AML-193 (cell line): ENCODE measurements around the gene ALKBH2.
A peak's percentile ranks its signal among the peaks of the same experiment; 100 is the strongest.

ENCODE experiments used
- DNase-seq, 2 experiments: peaks; one replicate each; lab custom pipeline; 2025; lab: John Stamatoyannopoulos, UW

Gene ALKBH2

DNA sequence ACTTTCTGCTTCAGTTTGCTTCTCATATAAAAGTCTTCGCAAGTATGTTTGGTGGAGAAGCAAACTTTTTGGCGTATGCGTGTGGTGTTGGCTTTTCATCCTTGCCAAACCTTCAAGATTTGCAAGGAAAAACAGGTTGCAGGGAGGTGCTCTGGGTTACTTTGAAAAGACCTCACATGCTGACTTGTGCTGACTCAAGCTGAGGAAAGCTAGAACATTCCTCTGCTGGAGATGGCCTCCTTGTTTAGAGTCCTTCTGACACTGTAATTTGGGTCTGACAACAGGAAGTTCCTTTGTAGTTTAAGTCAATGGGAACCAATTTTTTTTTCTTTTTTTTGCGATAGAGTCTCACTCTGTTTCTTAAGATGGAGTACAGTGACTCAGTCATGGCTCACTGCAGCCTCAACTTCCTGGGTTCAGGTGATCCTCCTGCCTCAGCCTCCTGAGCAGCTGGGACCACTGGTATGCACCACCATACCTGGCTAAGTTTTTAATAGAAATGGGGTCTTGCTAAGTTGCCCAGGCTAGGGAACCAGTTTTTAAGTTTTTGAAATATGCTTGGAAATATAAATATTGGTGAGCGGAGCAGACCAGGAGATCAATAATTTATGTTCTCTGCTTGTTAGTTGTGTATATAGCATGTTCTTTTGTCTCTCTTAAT is 20.5 kb upstream of the ALKBH2 start:
- DNase-seq: no peak

- DNase-seq: no peak
Measured at GRCh38 chr12:109112720-109113465, 19.6 kb upstream of the ALKBH2 start.

GRCh38 chr12:109110988-109111495 is 17.8 kb upstream of the ALKBH2 start:
- DNase-seq: no peak

- DNase-seq: no peak
Measured at GRCh38 chr12:109109746-109110350, 16.6 kb upstream of the ALKBH2 start.

GRCh38 chr12:109105176-109105575 is 11.9 kb upstream of the ALKBH2 start:
- DNase-seq: no peak

DNA sequence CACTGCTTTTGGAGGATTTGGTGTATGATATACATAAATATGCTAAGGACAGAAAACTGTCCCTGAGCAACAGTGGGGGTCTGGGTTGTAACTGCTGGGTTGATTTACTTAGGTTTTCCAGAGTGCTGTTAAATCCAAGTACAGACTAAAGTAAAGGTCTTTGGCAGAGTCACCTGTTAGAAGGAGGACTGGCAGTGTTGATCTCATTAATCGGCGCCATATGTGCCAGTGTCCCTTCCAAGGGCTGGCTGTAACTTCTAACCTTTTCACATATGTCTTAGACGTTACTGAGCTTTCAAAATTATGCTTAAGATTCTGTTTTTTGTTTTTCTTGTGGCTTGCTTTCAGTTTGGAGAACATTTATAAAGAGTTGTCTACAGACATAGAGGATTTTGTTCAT is 9.2 kb upstream of the ALKBH2 start:
- DNase-seq: no peak

- no peak for DNase-seq
Measured at GRCh38 chr12:109100741-109101140, 7.5 kb upstream of the ALKBH2 start.

- DNase-seq: no peak
Measured at GRCh38 chr12:109099431-109100020, 6.3 kb upstream of the ALKBH2 start.

- no peak for DNase-seq
Measured at GRCh38 chr12:109098651-109099050, 5.4 kb upstream of the ALKBH2 start.

GRCh38 chr12:109098183-109098604 is 4.9 kb upstream of the ALKBH2 start:
- DNase-seq: peak in 1 of 2 experiments; percentile 45

DNA sequence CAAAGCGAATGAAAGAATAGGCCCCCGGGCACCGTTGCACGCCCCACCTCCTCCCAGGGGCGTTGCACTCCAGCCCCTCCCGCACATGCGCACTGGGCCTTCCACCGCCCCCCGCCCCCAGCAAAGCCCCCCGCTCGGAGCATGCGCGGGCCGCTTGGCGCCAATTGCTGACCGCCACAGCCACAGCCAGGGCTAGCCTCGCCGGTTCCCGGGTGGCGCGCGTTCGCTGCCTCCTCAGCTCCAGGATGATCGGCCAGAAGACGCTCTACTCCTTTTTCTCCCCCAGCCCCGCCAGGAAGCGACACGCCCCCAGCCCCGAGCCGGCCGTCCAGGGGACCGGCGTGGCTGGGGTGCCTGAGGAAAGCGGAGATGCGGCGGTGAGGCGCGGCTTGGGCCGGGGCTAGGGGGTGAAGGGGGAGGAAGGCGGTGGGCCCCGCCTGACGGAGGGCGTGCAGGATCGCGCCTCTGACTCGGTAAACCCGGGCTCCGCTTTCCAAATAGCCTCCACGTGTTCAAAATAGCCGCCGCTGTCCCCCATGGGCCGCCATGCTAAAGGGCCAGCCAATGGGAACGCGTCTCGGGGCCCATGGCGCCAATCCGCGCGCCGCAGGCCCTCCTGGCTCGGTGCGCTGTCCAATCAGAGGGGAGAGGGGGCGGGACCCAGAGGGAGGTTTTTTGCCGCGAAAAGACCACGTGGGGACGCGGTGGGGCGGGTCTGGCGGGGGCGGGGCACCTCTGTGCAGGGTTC is 4.3 kb upstream of the ALKBH2 start, which contains the start of gene UNG:
UNG (plus strand) TSS at position 163 of the 748 bp plus-strand sequence; CDS start at position 246, 83 bp downstream.
- peak; percentile 86 to 89 for DNase-seq

GRCh38 chr12:109097140-109097434 is 3.8 kb upstream of the ALKBH2 start:
- no peak for DNase-seq

GRCh38 chr12:109092497-109093021 is 713 bp downstream of the ALKBH2 start:
- no peak for DNase-seq

GRCh38 chr12:109089683-109090082 is 3.6 kb downstream of the ALKBH2 start:
- no peak for DNase-seq

DNA sequence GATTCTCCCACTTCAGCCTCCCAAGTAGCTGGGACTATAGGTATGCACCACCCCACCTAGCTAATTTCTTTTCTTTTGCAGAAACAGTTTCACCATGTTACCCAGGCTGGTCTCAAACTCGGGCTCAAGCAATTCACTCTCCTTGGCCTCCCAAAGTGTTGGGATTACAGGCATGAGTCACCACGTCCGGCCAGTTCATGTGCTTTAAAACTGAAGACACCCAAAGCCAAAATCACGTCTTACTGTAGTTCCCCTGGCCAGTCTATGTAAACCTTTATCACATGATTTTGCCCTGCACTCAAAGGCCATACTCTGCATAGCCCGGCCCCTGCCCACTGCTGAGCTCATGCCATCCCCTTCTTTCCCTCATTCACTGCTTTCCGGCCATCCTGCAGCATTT is 4.5 kb downstream of the ALKBH2 start:
- DNase-seq: no peak

DNA sequence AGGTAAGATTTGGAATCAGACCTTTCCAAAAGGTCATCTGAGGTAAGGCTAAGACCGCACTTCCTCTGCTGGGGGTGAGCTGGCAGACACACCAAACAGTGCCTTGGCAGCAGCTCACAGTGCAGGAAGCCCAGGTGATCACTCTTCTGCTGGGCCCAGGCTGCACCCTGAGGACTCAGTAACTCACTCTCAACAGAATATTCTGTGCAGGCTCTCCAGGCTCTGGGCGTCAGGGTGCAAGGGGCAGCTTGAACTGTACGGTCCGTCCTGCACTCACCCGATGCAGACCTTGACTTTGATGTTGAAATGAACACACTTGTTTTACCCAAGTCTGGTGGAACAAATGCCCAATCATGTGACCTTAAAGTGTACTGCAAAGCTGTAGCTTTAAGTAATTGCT is 6.0 kb downstream of the ALKBH2 start:
- DNase-seq: no peak

DNA sequence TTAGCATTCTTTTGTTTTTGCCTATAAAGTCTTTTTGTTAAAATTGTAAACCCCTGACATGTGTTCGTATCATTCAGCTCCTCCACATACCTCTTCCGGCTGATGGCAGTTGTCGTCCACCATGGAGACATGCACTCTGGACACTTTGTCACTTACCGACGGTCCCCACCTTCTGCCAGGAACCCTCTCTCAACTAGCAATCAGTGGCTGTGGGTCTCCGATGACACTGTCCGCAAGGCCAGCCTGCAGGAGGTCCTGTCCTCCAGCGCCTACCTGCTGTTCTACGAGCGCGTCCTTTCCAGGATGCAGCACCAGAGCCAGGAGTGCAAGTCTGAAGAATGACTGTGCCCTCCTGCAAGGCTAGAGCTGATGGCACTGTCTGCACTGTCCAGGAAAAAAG is 7.7 kb downstream of the ALKBH2 start:
- DNase-seq: no peak

DNA sequence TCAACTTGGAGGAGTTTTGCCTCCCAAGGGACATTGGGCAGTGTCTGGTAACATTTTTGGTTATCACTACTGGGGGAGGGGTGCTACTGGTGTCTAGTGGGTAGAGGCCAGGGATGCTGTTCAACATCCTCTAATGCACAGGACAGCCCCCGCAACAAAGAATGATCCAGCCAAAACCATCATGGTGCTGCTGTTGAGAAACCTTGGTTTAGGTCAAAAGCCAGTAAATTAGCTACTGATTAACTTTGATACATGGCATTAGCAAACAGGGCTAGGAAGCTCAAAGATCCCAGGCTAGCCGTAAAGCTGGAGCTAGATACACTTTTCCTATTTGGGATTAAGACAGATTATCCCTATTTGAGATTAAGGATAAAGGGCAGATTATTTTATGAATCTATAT is 8.8 kb downstream of the ALKBH2 start:
- no peak for DNase-seq

- DNase-seq: no peak
Measured at GRCh38 chr12:109082751-109083150, 10.5 kb downstream of the ALKBH2 start.

DNA sequence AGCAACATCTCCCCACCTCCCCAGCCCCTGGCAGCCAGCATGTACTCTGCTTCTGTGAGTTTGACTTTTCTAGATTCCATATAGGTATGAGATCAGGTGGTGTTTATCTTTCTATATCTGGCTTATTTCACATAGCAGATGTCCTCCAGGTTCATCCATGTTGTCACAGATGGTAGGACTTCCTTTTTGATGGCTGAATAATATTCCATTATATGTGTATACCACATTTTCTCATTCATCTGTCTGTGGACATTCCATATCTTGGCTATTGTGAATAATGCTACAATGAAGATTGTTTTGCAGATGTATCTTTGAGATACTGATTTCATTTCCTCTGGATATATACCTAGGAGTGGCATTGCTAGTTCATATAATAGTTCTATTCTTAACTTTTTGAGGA is 18.4 kb downstream of the ALKBH2 start:
- DNase-seq: no peak
